Measurements from ENCODE around the gene MLLT6.

The MLLT6 gene

GRCh38 chr17:38704606-38705522 is at the start of gene MLLT6:
Gene MLLT6, plus strand, starts transcription at chr17:38705273. Its CDS starts 360 bp downstream, at chr17:38705633.
- peak; percentile 69 for DNase-seq (ENCODE audit: low read depth)

- no peak for DNase-seq (ENCODE audit: low read depth)
These were observed 47.9 kb upstream of the MLLT6 start for GRCh38 chr17:38656959-38657823.

- no peak for DNase-seq (ENCODE audit: low read depth)
These were observed 47.0 kb upstream of the MLLT6 start for GRCh38 chr17:38657824-38658740.

GRCh38 chr17:38658741-38659345 is 46.2 kb upstream of the MLLT6 start:
- DNase-seq (ENCODE audit: low read depth), result no peak

- no peak for DNase-seq (ENCODE audit: low read depth)
These were observed 45.7 kb upstream of the MLLT6 start for GRCh38 chr17:38659415-38659814.

GRCh38 chr17:38660097-38661025 is 44.7 kb upstream of the MLLT6 start:
- no peak for DNase-seq (ENCODE audit: low read depth)

- no peak for DNase-seq (ENCODE audit: low read depth)
These were observed 41.8 kb upstream of the MLLT6 start for GRCh38 chr17:38663125-38663751.

- DNase-seq (ENCODE audit: low read depth), result no peak
These were observed 41.0 kb upstream of the MLLT6 start for GRCh38 chr17:38663964-38664644.

- no peak for DNase-seq (ENCODE audit: low read depth)
These were observed 37.8 kb upstream of the MLLT6 start for GRCh38 chr17:38667099-38667786.

GRCh38 chr17:38667787-38668122 is 37.3 kb upstream of the MLLT6 start:
- no peak for DNase-seq (ENCODE audit: low read depth)

- no peak for DNase-seq (ENCODE audit: low read depth)
These were observed 35.6 kb upstream of the MLLT6 start for GRCh38 chr17:38669520-38669919.

GRCh38 chr17:38671939-38672720 is 32.9 kb upstream of the MLLT6 start:
- no peak for DNase-seq (ENCODE audit: low read depth)

- no peak for DNase-seq (ENCODE audit: low read depth)
These were observed 32.0 kb upstream of the MLLT6 start for GRCh38 chr17:38672788-38673706.

- no peak for DNase-seq (ENCODE audit: low read depth)
These were observed 31.4 kb upstream of the MLLT6 start for GRCh38 chr17:38673707-38674013.

- DNase-seq (ENCODE audit: low read depth), result no peak
These were observed 30.9 kb upstream of the MLLT6 start for GRCh38 chr17:38674014-38674748.

Data from activated T-cell treated with anti-CD3 and anti-CD28 coated beads for 1 hour (primary cell).